Measurements from ENCODE around the gene EFCC1. TPM values are rescaled to one million over a fixed set of nuclear protein-coding genes. Genes with fewer than 3 reads are reported as not detected.

EFCC1 gene
- total RNA-seq, 1 experiment from 2014 or later, result 1.0 TPM

DNA sequence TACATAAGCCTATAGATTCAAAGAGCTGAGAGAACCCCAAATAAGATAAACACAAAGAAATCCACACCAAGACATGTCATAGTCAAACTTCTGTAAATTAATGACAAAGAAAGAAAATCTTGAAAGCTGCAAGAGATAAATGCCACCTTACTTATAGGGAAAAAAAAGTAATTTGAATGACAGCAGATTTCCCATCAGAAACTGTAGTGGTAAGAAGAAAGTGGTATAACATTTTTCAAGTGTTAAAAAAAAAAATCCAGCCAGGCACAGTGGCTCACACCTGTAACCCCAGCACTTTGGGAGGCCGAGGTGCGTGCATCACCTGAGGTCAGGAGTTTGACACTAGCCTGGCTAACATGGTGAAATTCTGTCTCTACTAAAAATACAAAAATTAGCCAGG, 44.7 kb upstream of the EFCC1 start (continued):
- TF ChIP-seq, protein P1, sequence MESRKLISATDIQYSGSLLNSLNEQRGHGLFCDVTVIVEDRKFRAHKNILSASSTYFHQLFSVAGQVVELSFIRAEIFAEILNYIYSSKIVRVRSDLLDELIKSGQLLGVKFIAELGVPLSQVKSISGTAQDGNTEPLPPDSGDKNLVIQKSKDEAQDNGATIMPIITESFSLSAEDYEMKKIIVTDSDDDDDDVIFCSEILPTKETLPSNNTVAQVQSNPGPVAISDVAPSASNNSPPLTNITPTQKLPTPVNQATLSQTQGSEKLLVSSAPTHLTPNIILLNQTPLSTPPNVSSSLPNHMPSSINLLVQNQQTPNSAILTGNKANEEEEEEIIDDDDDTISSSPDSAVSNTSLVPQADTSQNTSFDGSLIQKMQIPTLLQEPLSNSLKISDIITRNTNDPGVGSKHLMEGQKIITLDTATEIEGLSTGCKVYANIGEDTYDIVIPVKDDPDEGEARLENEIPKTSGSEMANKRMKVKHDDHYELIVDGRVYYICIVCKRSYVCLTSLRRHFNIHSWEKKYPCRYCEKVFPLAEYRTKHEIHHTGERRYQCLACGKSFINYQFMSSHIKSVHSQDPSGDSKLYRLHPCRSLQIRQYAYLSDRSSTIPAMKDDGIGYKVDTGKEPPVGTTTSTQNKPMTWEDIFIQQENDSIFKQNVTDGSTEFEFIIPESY (IDR thresholded peaks at IDR 0.05; ENCODE audit: extremely low read depth, insufficient replicate concordance, low read length), result no peak
- TF ChIP-seq FOSL1 (IDR thresholded peaks at IDR 0.05; ENCODE audit: low read depth) (no peak), CBX3 (IDR thresholded peaks at IDR 0.05; ENCODE audit: low read depth) (no peak)

DNA sequence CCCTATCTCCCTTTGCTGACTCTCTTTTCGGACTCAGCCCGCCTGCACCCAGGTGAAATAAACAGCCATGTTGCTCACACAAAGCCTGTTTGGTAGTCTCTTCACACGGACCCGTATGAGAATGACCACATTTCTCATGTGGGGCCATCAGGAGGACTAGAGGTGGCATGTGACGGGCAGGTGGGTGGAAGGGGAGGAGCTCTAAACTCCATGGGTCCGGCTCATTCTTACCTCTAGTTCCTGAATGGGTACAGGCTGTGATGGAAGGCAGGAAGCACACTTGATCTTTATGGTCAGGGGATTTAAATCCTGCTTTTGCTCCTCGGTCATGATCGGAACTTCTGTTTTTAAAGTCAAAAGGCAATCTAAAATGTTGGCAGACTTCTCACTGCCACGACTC, 35.8 kb upstream of the EFCC1 start:
- Histone ChIP-seq H2AFZ (ENCODE audit: low read depth, low read length, poor library complexity, severe bottlenecking) (no peak overlapping the region), H3K4me3 (replicated peaks in 1 of 2; ENCODE audit: low read depth in 1 of 2, low read length in 2 of 2) (no peak overlapping the region), H3K9me3 (ENCODE audit: control insufficient read depth in 1 of 2, insufficient read depth in 1 of 2, low read depth in 1 of 2, low read length in 2 of 2) (no peaks in the 10 kb centered on the region), H4K20me1 (ENCODE audit: insufficient read depth) (no peaks in the 10 kb centered on the region), H3K9me2 (ENCODE audit: insufficient read depth) (no peaks in the 10 kb centered on the region), H3K4me1 (ENCODE audit: control insufficient read depth in 1 of 2, insufficient read depth in 2 of 2, low read length in 2 of 2) (0 out of 4 replicates have a peak, but pooled peaks cover 0 to 3% of the 10 kb centered on the region in 2 experiments), H3K9ac (ENCODE audit: low read length) (no peak overlapping the region), H3K27ac (ENCODE audit: low read depth, low read length) (no peak overlapping the region), H3K27me3 (ENCODE audit: insufficient read depth, low read length) (no peaks in the 10 kb centered on the region), H3K79me2 (ENCODE audit: insufficient read depth, low read length) (no peaks in the 10 kb centered on the region), H3K36me3 (ENCODE audit: control insufficient read depth in 1 of 2, insufficient read depth in 2 of 2, low read length in 2 of 2) (no peaks in the 10 kb centered on the region), H3K4me2 (ENCODE audit: low read length) (no peak overlapping the region)
- intact Hi-C loops (cut with micrococcal nuclease), result no loop called here
- ChIA-PET RAD21 (ENCODE audit: low non-redundant PET in 1 of 2, low total read pairs in 2 of 2, uncharacterized antibody in 2 of 2, unreplicated experiment in 2 of 2) (no interaction called here), POLR2A (interaction anchor here (0.5 kb wide), 1 partner anchor 431 kb away, joined by 3 read pairs; no protein-coding TSS in a partner anchor), CTCF (no interaction called here)
- DNase-seq (ENCODE audit: low read depth, low spot score), result no peak
- TF ChIP-seq EGR1 (IDR thresholded peaks at IDR 0.05; ENCODE audit: low read depth), result no peak
- no peak for TF ChIP-seq EZH2 (IDR thresholded peaks at IDR 0.05)
- TF ChIP-seq TCF7L2 (IDR thresholded peaks at IDR 0.05; ENCODE audit: borderline replicate concordance, extremely low read depth, insufficient read depth, insufficient read length), result no peak
- ATAC-seq, result no peak
- BruUV-seq (replicated peaks), result no TSS peak
